EH (cell line): ENCODE data around the gene GNG7.
"Not testable (repeated sequence)": the region's sequence is repeated elsewhere in the genome, so short reads cannot be mapped to it uniquely, and the experiment has no call there.

Experiments used
- DNase-seq: peaks from one replicate; pipeline ENCODE4 v3.0.0-alpha.2; 2015; ENCODE audit warnings: low read depth

GNG7 gene

DNA sequence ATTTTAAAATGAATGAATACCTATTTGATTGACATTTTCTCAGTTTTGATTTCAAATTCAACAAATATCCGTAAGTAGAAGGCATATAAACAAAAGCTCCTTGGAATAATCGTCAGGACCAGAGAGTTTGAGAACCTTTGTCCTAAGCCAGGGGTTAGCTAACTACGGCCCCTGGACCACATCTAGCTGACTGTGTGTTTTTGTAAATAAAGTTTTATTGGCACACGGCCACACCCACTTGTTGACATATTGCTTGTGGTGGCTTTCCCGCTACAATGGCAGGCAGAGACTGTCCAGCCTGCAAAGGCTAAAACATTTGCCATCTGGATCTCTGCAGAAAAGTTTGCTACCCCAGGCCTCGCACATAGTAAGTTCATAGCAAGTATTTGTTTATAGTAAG is 83.4 kb downstream of the GNG7 start:
- no peak for DNase-seq

GRCh38 chr19:2618611-2619010 is 83.9 kb downstream of the GNG7 start:
- DNase-seq = peak; percentile 60

- no peak for DNase-seq
Measured at GRCh38 chr19:2617393-2618165, 84.9 kb downstream of the GNG7 start.

DNA sequence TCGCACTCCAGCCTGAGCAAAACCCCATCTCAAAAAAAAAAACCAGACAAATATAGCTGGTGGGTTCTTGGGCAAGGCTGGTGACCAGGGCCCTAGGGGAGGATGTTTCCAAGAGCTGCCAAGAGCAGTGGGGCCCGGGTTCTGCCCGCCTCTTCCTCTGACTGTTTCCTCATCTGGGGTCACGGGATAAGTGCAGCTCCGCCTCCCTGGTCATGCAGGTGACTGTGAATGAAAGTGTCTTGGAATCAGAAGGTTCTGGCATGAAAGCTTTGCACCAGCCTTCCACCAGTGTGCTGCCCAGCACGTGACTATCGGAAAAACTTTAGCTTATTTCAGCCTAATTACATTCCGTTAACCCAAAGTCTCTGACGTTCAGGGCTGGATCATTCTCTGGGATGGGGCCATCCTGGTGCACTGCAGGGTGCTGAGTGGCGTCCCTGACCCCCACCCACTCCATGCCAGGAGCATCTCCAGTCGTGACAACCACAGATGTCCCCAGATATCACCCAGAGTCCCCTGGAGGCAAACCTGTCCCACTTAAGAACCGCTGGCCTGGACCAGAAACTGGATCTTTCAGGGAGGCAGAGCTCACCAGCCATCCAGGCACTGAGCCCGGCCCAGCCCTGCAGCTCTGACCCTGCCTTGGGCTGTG is 85.6 kb downstream of the GNG7 start:
- no peak for DNase-seq

DNA sequence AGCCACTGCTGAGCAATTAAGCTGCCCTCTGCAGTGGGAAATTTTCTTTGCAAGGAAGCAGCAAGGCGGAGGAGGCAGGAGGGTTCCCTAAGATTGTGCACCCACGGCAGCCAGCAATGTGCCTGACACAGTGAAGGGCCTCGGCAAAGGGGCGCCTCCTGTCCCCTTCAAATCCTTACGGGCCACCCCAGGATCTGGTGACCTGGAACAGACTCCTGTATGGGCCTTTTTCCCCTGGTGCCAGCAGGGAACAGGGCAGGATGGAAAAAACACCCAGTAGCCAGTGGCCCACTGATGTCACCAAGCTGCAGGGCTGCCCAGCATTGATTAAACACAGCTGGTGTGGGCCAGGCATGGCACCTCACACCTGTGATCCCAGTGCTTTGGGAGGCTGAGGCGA is 86.7 kb downstream of the GNG7 start:
- DNase-seq = no peak

DNA sequence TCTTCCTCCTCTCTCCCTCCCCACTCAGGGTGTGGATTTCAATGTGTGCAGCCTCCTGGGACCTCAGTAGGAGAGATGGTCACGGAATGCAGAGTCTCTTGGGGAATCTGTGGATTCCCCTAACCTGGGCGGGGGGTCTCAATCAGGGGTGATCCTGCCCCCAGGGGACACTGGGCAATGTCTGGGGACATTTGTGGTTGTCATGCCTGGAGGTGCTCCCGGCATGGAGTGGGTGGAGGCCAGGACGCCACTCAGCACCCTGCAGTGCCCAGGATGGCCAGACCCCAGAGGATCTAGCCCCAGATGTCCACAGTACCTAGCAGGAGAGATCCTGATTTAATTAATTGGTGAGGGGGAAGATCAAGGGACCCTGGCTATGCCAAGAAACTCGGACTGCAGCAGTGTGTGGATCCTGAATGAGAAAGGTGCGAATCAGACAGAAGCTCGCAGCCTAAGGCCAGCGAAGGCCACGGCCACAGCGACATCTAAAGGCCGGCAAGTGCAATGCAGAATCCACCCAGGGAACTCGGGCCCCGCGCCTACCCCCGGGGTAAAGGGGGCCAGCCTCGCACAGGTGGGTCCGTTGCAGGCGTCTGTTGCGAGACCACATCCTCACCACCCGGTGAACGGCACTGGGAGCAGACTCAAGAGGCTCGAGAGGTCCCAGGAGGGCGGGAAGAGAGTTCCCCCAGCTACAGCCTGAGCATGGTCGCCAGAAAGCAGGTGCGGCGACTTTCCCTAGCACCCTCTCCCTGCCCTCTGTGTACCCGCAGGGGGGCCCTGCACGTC is 88.8 kb downstream of the GNG7 start:
- DNase-seq = peak; percentile 47

DNA sequence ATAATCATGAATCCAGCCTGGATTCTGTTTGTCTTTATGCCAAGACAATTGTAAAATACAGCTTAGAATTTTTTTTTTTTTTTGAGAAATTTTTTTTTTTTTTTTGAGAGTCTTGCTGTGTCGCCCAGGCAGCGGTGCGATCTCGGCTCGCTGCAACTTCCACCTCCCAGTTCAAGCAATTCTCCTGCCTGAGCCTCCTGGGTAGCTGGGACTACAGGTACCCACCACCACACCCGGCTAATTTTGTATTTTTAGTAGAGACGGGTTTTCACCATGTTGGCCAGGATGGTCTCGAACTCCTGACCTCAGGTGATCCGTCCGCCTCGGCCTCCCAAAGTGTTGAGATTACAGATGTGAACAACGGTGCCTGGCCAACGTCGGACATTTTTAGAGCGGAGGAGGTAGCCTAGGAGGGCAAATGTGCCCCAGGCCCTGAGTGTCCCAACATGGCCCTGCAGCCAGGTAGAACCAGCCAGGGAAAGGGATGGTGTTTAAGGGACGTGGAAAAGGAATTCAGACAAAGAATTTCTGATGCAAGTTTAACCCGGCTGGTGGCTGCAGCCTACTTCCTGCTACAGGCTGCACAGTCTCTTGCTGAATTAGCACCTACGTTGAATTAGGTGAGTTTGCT is 89.8 kb downstream of the GNG7 start:
- no peak for DNase-seq

DNA sequence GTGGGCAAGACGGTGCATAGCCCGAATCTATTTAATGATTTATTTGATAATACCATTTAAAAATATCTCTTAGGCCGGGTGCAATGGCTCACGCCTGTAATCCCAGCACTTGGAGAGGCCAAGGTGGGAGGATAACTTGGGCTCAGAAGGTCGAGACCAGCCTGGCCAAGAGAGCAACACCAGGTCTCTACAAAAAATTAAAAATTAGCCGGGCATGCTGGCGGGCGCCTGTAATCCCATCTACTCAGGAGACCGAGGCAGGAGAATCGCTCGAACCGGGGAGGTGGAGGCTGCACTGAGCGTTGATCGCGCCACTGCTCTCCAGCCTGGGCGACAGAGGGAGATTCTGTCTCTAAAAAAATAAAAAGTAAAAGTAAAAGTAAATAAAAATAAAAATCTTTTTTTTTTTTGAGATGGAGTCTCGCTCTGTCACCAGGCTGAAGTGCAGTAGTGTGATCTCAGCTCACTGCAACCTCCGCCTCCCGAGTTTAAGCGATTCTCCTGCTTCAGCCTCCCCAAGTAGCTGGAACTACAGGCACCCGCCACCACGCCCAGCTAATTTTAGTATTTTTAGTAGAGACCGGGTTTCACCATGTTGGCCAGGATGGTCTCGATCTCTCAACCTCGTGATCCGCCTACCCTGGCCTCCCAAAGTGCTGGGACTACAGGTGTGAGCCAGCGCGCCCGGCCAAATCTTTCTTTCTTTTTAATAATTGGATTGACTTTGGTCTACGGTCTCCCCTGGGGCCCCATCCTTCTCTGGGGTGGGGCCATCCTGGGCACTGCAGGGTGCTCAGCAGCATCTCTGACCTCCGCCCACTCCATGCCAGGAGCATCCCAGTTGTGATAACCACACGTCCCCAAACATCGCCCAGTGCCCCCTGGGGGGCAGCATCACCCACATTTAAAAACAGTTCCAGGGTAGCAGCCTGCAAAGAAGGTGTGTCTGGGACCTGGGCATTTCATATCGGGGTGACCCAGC is 90.7 kb downstream of the GNG7 start:
- DNase-seq = no peak

DNA sequence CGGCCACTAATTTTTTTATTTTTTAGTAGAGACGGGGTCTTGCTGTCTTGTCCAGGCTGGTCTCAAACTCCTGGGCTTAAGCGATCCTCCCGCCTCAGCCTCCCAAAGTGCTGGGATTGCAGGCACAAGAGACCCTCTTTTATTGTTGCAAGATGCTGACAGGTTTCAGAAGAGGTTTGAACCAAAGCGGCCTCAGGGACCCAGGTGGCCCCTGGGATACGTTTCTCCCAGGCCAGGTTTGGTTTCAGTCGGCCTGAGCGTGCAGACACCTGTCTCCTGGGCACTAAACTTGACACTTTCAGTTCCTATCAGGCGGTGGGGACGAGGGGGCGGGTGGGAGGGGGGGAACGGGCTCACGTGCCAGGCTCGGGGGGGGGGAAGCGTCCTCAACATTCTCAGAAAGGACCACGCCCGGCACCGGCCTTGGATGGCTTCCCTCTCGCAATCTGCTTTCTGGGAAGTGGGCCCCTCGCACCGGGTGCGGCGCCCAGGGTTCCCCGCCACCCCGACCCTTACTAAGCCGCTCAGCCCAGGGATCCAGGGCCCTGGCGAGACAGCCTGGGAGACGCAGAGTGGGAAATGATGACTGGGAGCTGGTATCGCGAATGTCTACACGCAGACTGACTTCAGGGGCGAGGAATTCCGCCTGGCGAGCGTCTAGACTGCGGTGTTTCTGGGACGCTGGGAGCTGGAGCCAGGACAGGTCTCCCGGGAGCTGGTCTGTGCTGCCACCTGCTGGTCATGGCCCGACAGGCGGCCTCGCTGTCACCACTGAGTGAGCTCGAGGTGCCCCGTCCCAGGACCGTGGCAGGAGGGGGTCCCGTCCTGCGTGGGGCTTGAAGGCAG is 91.6 kb downstream of the GNG7 start:
- peak; percentile 96 for DNase-seq

DNA sequence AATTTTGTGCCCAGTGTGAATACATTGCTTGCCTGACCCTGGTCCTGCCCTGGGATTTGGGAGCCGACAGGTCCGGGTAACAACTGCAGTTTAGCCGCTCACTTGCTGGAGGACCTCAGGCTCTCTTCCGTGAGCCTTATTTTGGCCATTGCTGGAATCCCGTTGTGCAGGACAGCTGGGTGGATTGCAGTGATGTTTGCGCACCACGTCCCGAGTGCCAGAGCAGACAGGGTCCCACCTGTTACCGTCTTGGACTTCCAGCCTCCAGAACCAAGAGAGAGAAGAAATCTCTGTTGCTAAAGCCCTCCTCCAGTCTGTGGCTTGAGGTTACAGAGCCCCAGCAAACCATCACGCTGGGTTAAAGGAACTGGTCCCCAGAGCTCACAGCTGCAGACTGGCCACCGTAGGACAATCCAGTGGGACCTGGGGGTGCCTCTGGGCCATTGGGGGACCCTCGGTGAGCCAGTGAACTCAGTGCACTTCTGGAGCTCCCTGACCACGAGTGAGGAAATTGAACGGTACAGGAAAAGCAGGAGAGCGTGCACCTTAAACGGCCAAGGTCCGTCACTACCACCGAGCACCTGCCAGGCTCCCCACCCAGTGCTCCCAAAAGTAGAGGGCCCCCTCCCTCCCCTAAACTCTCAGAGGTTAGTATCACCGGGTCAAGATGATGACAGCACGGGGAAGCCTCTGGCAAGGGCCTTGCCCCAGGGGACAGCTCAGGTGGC is 92.9 kb downstream of the GNG7 start:
- no peak for DNase-seq

- not testable (repeated sequence) for DNase-seq
Measured at GRCh38 chr19:2609034-2609388, 93.5 kb downstream of the GNG7 start.

- no peak for DNase-seq
Measured at GRCh38 chr19:2608602-2608922, 93.9 kb downstream of the GNG7 start.

GRCh38 chr19:2607712-2608601 is 94.5 kb downstream of the GNG7 start:
- DNase-seq = no peak

- not testable (repeated sequence) for DNase-seq
Measured at GRCh38 chr19:2606774-2607173, 95.7 kb downstream of the GNG7 start.

GRCh38 chr19:2605889-2606288 is 96.6 kb downstream of the GNG7 start:
- peak; percentile 52 for DNase-seq

GRCh38 chr19:2604747-2605329 is 97.7 kb downstream of the GNG7 start:
- no peak for DNase-seq

DNA sequence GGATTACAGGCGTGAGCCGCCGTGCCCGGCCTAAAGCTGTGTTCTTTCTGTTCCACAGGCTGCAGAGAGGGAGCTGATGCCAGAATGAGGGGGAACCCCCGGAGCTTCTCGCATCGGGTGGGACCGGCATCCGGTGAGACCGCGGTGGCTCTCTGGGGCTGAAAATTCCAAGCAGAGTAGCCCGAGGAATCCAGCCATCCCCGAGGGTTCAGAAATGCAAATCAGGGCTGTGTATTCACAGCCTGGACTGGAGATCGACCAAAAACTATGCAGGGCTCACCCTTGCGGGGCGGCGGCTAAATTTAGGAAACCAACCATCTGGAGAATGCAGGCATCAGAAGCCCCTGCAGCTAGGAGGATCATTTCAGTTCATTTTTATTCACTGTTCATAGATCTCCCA is 99.2 kb downstream of the GNG7 start:
- DNase-seq = peak; percentile 93

DNA sequence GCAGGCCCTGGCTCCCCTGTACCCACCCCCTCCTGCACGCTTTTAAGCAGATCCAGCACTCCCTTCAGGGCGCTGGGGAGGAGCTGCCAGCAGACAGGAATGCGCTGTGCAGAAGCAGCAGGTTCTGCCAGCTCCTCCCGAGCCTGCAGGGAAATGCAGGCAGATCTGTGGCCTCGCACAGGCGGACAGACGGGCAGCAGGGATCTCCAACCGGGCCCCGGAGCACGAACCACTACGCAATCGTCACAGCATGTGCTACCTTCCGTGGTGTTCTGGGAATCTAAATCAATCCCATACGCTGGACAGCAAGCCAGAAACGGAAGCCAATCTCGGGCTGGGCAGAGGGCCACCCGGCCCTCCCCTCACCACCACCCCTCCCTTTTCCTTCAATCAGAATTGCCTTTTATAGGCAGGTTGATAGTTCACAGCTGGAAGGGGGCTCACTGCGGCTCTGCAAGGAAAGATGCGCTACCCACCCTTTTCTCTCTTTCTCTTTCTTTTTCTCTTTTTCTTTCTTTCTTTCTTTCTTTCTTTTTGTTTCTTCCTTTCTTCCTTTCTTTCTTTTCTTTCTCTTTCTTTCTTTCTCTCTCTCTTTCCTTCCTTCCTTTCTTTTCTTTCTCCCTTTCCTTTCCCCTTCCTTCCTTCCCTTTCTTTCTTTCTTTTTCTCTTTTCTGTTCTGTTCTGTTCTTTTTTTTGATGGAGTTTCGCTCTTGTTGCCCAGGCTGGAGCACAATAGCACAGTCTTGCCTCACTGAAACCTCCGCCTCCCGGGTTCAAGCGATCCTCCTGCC is 99.9 kb downstream of the GNG7 start:
- DNase-seq = peak; percentile 98
